Fibroblast of skin of left quadriceps (primary cell): ENCODE results near the gene ELMO1.

Source experiments
- DNase-seq, 2 experiments: peaks; one replicate each; pipeline ENCODE4 v3.0.0-alpha.2; 2013; ENCODE audit warnings: low read depth in 2 of 2

The ELMO1 gene

GRCh38 chr7:36880108-36880507 is 568.6 kb downstream of the ELMO1 start:
- no peak for DNase-seq

GRCh38 chr7:36879021-36879420 is 569.6 kb downstream of the ELMO1 start:
- no peak for DNase-seq

GRCh38 chr7:36878288-36878687 is 570.4 kb downstream of the ELMO1 start:
- DNase-seq: no peak

- no peak for DNase-seq
Observed at GRCh38 chr7:36875794-36876193, 572.9 kb downstream of the ELMO1 start.

- DNase-seq: no peak
Observed at GRCh38 chr7:36874041-36874440, 574.6 kb downstream of the ELMO1 start.

- DNase-seq: no peak
Observed at GRCh38 chr7:36871863-36872262, 576.8 kb downstream of the ELMO1 start.

GRCh38 chr7:36871355-36871738 is 577.3 kb downstream of the ELMO1 start:
- DNase-seq: no peak

- no peak for DNase-seq
Observed at GRCh38 chr7:36870625-36871354, 577.9 kb downstream of the ELMO1 start.

- no peak for DNase-seq
Observed at GRCh38 chr7:36868727-36869411, 579.8 kb downstream of the ELMO1 start.

GRCh38 chr7:36865019-36865418 is 583.6 kb downstream of the ELMO1 start:
- no peak for DNase-seq

- DNase-seq: no peak
Observed at GRCh38 chr7:36863901-36864701, 584.6 kb downstream of the ELMO1 start.

- no peak for DNase-seq
Observed at GRCh38 chr7:36862771-36863261, 585.8 kb downstream of the ELMO1 start.

GRCh38 chr7:36861656-36862055 is 587.0 kb downstream of the ELMO1 start:
- DNase-seq: no peak

GRCh38 chr7:36860681-36861080 is 588.0 kb downstream of the ELMO1 start:
- no peak for DNase-seq

GRCh38 chr7:36855330-36855729 is 593.3 kb downstream of the ELMO1 start:
- DNase-seq: no peak

GRCh38 chr7:36854652-36855051 is 594.0 kb downstream of the ELMO1 start:
- DNase-seq: no peak

- DNase-seq: no peak
Observed at GRCh38 chr7:36852931-36853330, 595.7 kb downstream of the ELMO1 start.

- no peak for DNase-seq
Observed at GRCh38 chr7:36852017-36852416, 596.6 kb downstream of the ELMO1 start.

GRCh38 chr7:36851382-36851781 is 597.3 kb downstream of the ELMO1 start:
- DNase-seq: no peak

GRCh38 chr7:36847946-36848345 is 600.7 kb downstream of the ELMO1 start:
- no peak for DNase-seq

- DNase-seq: no peak
Observed at GRCh38 chr7:36844374-36844773, 604.3 kb downstream of the ELMO1 start.

- no peak for DNase-seq
Observed at GRCh38 chr7:36840904-36841303, 607.8 kb downstream of the ELMO1 start.
